MM.1S (cell line): ENCODE measurements around the gene MYRF.

Experiments used
- CTCF ChIP-seq: fragments of 300-600 bp; sonication (generic); IDR thresholded peaks from 2 replicates; pipeline ENCODE4 v1.5.1; 2016; ENCODE audit warnings: antibody characterized with exemption, low read length, mixed read lengths
- EZH2 ChIP-seq: fragments of 300-600 bp; sonication (generic); optimal IDR thresholded peaks from 2 replicates; pipeline ENCODE3; 2017; ENCODE audit warnings: low read depth, mild to moderate bottlenecking, antibody characterized with exemption, low read length, mixed read lengths
- EZH2phosphoT487 ChIP-seq: fragments of 300-600 bp; sonication (generic); IDR thresholded peaks from 2 replicates; pipeline ENCODE4 v1.6.1; 2018; ENCODE audit warnings: antibody characterized with exemption, low read length

DNA sequence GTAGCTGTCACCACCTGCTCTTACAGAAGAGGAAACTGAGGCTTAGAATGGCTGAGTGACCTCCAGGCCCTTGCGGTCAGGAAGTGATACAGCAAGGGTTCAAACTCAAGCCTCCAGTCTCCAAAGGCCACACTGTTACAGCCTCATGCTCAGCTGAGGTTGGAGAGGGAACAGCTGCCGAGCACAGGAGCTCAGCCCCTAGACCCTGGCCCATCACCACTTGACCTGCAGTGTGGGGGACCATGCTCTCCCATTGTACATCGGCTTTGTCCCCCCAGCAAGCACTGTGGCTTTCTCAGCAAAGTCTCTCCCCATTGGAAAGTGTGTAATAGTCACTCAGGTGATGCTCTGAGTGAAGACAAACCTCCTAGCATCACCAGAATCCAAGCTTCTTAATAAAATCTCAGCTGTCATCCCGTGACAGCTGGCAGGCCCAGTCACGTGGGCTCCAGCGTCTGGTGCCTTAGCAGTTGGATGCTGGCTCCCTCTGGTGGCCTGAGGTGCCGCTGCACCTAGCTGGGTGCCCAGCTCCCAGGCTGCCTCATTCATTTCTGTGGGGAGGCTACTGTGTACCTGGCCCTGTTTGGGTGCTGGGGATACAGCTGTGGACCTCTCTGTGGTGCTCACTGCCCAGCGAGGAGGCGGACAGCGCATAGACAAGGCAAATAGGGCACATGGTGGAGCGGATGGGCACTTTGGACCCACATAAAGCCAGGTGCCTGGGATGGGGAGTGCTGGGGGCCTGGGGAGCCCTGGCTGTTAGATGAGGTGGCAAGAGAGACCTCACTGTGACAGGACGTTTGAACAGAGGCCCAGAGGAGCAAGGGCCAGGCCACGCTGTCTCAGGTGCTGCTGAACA lies 19.1 kb upstream of the MYRF start:
- peak; percentile 97 for TF ChIP-seq CTCF
- no peak for TF ChIP-seq EZH2phosphoT487
- TF ChIP-seq EZH2, result no peak
